Measurements from ENCODE around the gene NCOR2.
A peak's percentile ranks its signal among the peaks of the same experiment; 100 is the strongest.

The NCOR2 gene

DNA sequence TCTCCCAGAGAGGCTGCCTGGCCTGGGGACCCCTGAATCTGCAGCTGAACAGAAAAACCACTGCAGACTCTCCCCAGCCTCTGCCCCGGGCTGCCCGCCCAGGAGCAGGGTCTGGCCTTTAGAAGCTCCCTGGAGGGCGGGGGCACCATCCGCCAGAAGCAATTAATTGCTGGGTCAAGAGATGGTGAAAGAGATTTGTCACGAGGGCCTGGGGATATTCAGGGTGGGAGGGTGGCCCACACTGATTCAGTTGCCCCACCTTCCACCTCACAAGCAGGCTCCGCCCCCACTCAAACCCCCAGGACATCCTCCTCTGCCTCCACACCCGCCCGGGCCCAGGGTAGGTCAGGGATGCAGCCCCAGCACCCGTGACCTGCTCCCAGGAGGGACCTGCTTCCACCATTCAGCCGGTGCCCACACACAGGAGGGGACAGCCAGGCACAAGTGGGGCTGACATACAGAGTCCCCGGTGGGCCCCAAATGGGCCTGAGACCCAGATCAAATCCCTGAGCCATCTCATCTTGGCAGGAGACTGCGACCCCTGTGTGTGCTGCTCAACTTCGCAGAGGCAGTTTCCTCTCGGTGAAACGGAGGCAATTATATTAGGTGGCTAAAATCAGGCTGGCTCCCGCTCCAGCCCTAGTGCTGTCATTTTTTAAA is 23.0 kb downstream of the NCOR2 start:
- DNase-seq (ENCODE audit: low spot score) = peak; percentile 98

DNA sequence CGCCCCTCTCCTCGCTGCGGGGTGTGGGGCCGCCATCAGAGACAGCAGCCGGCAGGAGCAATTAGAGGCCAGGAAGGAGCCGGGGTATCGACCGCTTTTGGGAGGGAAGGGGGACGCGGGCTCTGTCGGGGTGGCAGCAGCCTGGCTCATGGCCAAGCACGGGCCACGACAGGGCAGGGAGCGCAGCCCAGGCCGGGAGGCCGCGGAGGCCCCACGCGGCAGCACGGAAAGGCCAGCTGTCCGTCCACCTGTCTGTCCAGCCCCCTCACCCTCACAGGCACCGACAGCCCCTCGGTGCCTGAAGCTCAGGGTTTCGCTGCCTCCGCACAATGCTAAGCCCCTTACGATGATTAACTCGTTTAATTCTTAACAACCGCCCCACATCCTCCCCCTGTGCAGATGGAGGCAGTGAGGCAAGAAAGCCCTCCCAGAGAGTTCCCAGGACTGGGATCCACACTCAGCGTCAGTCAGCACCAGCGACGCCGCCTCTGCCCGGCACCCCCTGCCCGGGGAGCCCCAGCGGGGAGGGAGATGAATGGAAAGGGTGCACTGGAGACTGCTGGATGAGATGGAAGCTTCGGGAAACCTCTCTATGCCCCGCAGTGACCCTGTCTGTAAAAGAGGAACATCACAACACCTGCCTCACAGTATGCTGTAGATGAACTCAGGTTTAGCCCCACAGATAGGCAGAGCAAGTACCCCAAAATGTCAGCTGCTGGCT is 23.7 kb downstream of the NCOR2 start:
- DNase-seq (ENCODE audit: low spot score) = peak; percentile 59

DNA sequence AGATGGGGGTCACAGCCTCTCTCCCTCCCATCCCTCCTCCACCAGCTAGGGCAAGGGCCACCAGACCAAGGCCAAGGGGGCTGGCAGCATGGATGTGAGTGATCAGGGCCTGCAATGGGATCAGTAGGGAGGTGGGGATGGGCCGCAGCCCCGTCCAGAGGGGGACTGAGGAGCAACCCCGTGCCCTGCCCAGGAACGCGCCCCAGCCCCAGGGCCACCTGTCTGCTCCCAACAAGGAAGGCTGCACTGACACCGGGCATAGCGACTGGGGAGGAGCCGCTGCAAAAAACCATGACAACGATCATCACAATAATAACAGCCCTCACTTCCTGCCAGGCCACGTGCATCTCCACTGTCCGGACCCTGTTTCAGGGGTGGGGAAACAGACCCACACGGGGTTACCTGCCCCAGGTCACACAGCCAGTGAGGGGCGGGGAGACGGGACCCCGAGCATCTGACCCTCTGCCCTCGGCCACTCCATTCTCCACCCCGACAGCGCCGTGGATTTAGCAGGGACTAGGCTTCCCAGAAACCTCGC is 24.3 kb downstream of the NCOR2 start:
- peak; percentile 68 for DNase-seq (ENCODE audit: low spot score)

DNA sequence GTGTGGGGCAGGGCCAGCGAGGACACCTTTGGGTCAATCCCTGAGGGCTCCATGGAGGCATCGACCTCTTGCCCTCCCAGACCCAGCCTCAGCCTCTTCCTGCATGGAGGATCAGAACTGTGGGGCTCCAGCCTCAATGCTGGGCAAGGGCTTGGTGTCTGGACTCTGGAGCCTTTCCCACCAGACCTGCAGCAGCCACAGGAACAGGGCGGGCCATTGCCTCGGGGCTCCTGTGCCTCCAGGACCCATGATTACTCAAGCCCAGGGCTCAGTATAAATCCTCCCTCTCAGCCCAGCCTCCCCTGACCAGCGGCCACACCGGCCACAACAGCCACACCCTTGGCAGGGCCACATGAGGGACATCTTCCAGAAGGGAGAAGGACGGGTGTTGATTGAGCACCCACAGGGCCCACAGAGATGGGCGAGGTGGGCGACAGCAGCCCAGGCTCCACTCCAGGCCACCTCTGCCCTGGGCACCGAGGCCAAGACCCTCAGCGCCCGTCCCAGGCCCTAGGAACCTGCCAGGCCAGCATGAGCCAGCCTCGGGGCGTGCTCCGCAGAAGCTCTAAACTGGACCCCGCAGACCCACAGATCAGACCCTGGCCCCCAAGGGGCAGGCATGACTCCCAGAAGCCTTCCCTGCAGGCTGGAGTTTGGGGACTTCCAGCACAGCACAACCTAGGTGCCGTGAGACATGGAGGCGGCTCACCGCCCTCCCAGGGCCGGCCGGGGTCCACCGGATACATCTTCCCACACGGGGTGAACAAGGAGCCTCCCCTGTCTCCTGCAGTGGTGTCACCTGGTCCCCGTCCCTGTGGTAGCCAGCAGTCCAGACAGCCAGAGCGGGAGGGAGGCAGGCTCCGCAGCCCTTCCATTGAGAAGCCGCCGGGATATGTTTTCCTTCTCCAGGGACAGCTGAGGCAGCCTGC is 25.1 kb downstream of the NCOR2 start:
- peak; percentile 40 for DNase-seq (ENCODE audit: low spot score)

DNA sequence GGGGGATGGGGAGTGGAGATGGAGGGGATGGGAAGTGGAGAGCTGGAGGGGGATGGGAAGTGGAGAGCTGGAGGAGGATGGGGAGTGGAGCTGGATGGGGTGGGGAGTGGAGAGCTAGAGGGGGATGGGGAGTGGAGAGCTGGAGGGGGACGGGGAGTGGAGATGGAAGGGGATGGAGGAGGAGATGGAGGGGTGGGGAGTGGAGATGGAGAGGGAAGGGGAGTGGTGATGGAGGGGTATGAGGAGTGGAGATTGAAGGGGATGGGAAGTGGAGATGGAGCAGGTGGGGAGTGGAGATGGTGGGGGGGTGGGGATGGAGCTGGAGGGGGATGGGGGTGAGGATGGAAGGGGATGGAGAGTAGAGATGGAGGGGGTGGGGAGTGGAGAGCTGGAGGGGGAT is 26.1 kb downstream of the NCOR2 start:
- DNase-seq (ENCODE audit: low spot score) = no peak

DNA sequence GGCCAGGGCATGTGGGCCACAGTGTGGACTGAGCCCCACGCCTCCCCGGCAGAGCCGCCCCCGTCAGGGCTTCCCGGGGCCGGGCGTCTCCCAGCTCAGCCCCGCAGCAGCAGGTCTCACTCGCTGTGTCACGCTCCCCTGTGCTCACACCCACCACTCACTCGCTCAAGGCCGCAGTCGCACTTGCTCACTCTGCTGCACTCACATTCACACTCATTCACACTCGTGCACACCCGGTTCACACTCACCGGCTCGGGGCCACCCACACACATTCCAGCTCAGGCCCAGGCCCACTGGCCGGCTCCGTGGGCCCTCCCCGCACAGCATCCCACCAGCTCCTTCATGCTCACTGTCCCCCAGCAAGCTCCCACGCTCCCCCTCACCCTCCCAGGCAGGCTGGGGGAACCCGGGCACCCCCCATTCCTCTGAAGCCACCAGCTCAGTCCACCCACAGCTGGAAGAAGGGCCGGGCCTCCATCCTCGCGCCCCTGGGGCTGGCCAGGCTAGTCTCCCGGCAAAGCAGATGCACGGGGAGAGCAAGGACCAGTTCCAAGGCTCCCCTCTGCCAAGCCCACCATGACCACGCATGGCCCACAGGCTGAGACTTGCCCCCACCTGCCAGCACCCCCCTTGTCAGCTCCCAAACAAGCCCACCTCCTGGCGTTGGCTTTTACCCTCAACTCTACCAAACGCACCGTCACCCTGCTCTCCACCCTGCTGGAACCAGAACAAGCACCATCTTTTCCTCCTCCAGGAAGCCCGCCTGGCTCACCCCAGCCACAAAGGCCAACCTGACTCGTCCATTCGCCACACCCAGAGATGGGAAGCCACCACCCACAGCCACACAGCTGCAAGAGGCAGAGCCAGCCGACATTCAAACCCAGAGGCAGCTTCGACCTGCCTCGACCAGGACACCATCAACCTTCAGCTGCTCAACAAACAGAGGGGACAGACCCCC is 28.0 kb downstream of the NCOR2 start:
- DNase-seq (ENCODE audit: low spot score) = no peak

DNA sequence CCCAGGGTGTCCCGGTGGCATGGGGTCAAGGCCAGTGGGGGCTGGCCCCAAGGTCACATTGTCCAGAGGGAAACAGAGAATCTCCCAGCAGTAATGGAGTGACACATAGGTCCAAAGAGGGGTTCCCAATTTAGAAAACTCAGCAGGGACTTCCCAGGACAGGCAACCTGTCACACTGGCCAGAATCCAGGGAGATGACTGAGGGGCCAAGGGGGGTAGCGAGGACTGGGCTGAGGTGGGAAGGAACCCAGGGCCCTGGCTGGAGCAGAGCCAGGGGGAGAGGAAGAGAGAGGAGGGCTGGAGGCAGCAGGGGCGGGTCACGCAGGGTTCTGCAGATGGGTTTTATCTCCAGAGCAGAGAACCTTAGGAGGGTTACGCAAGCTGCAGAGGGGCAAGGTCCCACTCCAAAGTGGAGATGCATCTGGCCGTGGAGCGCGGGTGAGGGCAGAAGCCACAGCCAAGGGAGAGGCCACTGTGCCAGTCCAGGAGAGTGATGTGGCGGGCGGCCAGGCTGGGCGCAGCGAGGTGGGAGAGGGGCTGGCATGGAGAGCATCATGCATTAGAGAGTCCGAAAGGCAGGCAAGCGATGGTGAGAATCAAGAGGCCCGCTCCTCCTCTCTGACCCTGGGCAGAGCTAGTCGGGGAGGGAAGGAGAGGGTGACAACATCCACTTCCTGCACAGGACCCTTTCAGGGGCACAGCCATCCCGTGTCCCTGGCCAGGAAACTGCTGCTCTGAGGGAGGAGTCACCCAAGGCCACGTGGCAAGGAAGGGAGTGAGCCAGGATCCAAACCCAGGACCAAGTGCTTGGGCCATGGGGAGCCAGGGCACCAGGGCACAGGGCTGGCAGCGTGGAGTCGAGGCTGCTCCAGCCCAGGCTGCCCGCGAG is 29.0 kb downstream of the NCOR2 start:
- DNase-seq (ENCODE audit: low spot score) = no peak

DNA sequence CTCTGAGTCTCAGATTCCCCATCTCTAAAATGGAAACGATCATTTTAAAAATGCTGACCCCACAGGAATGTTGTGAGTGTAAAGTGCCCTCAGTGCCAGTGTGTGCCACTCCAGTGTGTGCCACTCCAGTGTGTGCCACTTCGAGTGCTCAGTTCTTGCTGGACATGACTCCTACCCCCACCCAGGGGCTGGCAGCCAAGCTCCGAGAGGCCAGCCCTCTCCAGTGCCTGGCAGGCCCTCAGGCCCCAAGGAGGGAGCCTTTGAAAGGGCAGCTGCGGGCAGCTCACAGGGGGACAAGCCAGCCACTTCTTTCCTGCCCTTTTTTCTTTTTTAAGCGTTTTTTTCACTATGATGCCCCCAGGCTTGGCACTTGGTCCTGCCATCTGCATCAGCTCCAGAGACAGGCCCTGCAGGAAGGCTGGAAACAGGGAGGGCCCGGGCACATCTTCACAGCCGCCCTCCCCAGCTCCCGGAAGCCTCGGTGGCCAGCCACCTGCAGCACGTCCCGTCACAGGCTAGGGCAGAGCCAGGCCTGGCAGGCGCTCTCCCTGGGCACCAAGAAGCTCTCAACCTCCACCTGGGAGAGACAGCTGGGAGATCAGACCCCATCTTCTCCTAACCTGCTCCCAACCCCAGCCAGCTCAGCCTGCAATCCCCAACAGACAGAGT is 29.8 kb downstream of the NCOR2 start:
- no peak for DNase-seq (ENCODE audit: low spot score)

DNA sequence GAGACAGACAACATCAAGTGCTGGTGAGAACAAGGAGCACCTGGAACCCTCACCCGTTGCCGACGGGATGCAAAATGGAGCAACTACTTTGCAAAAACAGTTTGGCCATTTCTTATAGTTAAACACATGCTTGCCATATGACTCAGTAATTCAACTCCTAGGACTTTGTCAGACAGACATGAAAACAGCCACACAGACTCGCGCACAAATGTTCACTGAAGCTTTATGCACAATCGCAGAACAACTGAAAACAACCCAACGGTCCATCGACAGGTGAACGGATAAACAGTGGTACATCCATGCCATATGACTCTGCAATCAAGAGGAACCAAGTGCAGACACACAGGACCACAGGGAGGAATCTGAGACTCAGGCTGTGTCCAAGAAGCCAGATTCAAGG is 30.8 kb downstream of the NCOR2 start:
- no peak for DNase-seq (ENCODE audit: low spot score)

DNA sequence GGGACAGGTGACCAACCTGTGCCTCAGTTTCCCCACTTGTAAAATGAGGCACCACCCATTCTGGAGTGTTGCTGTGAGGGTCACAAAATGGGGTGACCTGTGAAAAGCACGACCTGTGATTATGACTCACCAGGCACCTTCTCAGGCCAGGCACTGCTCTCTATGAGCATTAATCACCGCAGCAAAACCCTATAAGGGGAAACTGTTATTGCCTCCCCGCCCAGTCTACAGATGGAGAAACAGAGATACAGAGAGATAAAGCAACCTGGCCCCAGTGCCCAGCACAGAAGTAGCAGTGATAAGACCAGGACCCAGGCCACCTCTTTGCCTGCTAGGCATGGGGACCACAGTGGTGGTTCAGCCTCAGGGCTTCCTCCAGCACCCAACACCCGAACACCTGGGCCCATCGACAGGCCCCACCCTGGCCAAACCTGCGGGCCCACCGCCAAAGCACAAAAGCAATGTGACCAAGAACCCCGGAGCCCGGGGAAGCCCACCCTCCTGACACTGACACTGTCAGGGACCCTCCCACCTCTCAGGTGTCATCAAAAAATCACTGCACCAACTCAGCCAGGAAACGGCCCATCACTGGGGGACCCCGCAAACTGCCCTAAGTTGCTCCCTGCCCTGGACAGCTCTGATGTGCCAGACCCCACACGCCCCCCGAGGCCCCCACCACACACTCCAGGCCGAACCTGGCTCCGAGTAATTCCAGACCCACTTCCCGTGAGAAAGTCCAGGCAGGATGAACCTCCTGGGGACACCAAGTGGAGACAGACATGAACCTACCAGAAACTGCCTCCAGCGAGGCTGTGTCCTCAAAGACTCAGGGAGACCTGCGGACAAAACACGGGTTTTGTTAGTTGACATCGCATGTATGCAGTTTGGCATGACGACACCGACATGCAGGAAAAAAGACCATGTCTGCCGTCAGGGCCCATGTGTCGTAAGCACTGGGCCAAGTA is 32.4 kb downstream of the NCOR2 start:
- no peak for DNase-seq (ENCODE audit: low spot score)

DNA sequence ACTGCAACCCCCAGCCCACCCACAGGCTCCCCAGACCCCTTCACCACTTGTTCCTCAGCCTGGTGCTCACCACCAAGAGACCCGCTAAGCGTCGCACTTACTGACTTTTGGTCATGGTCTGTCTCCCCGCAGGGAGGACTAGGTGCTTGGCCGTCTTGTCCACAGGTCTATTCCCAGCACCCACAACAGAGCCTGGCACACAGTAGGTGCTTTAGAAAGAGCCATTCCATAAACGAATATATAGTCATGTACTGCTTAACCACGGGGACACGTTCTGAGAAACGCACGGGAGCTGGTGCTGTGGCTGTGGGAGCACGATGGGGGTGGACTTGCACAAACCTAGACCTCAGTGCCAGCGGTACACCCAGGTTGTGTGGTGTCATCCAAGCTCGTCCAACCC is 34.0 kb downstream of the NCOR2 start:
- no peak for DNase-seq (ENCODE audit: low spot score)

DNA sequence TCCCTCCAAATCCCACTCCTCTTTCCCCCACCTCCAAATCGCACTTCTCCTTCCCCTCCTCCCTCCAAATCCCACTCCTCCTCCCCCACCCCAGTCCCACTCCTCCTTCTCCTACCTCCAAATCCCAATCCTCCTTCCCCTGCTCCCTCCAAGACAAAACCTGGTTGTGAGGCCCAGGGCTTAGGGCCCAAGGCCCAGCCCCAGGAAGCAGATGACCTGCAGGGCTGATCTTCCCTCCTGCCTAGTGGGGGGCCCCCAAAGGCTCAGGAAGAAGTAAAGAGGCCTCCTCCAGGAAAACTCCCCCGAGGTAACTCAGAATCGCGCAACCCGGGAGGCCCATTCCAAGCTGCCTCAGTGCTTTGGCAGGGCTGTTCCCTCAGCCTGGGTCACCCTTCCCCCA is 34.4 kb downstream of the NCOR2 start:
- DNase-seq (ENCODE audit: low spot score) = no peak

DNA sequence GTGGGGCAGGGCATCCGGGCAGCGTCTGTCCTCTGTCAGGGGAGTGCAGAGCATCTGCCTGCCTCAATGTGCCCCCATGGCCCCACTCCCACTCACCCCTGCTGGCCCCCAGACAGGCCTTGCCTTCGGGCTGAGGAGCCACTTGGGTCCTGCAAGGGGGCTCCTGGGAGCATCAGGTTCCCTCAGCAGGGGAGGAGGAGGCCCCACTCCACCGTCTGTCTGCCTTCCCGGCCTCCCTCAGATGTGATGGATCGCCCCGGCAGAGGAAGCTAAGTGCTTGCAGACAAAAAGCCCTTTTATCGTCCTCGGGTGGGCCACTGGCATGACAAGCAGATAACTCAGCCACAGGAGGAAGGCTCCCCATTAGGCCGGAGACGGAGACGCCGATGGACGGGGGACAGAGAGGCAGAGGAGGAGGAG is 35.1 kb downstream of the NCOR2 start:
- DNase-seq (ENCODE audit: low spot score) = peak; percentile 72

DNA sequence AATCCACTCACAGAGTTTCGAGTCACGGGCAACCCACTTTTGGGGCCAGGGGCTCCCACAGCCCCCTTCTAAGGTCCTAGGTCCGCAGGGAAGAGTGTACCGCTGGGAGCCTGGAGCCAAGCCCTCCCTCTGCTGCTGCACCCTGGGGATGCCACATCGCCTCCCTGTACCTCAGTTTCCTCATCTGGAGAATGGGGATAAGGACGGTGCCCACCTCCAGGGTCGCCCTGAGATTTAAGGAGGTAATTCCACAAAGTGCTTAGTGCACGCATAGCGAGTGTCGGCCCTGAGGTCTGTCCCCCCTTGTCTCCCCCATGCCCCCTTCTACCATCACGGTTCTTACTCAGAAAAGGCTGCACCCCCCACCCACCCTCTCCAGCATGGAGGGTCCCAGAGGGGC is 35.5 kb downstream of the NCOR2 start:
- DNase-seq (ENCODE audit: low spot score) = no peak

DNA sequence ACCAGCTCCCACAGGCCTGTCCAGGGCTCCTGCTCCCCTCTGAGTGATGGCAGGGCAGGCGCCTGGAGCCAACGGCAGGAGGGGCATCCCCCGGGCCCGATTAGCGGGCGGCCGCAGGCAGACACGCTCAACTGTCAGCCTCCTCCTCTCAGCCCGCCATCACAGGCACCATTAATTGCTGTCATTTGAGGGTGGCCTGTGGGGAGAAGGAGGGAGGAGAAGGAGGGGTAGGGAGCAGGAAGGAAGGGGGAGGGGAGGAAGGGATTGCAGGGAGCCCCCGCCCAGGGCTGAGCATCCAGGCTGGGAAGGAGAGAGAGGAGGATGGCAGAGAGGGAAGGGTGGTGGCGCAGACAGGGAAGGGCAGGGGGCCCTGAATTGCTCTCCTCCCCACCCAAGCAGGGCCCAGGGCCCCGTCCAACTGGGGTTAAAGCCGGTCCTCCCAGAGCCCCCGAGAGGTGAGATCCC is 36.1 kb downstream of the NCOR2 start:
- peak; percentile 96 for DNase-seq (ENCODE audit: low spot score)

DNA sequence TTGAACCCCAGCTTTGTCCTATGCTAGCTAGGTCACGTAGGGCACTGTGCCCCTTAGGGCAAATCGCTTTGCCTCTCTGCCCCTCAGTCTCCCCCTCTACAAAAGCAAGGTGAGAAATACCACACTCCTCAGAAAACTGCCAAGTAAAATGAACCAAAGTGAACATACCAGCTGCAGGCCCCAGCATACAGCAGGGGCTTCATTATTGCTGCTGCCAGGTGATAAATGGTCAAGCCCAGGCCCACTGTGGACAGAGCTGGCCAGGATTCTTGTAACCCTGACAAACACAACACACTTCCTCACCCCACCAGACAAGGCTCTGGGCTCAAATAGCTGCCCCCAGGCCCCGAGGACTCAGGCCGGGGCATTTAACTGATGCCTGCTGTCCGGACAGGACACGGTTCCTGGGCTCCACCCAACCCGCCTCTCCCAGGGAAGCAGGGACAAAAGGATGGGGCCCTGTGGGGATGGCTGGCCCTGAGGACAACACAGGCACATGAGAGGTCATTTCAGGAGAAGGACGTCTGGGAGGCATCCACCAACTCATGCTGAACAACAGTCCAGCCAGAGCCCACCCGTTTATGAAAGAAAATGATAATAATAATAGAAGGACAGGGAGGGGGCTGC is 36.7 kb downstream of the NCOR2 start:
- no peak for DNase-seq (ENCODE audit: low spot score)

DNA sequence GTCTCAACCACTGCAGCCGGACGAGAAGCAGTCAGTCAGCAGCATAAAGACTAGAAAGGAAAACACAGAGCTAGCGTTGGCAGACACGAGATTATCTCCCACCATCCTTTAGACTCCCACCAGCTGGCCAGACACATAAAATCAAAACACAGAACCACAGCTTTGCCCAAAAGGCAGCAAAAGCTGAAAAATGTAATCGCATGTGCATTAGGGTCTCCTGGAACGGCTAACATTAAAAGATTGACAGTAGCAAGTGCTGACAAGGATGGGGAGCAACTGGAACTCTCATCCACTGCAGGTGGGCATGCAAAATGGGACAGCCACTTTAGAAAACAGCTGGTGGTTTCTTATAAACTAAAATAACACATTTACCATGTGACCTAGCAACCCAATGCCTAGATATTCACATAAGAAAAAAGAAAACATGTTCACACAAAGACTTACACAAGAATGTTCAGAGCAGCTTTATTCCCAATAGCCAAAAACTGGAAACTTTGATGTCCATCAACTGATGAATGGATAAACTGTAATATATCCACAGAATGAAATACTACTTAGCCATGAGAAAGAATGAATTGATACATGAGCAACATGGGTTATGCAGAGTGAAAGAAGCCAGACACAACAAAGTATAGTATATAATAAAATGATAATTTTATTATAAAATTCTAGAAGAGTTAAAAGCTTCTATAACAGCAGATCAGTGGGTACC is 37.7 kb downstream of the NCOR2 start:
- no peak for DNase-seq (ENCODE audit: low spot score)
